ENCODE results near the gene HHAT. TPM values are rescaled to one million over a fixed set of nuclear protein-coding genes. Genes with fewer than 3 reads are reported as not detected.
A peak's percentile ranks its signal among the peaks of the same experiment; 100 is the strongest.

Gene HHAT
- total RNA-seq, 1 donor, result 15.1 TPM

DNA sequence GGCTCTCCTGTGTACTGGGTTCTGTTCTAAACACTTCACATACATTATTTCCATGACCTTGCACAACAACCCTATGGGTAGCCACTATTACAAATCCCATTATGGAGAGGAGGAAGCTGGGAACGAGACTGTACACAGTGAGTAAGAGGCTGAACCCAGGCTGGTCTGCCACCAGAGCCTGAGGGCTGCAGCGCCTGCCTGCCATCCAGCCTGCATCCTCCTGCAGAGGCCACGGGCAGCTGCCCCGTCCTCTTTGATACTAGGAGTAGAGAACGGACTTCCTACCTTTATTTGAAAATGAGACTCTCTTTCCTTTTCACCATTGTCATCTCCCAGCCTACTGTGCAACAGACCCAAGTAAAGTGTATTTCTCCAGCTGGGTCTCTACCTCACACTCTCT, 370.0 kb downstream of the HHAT start:
- no peak for DNase-seq (ENCODE audit: low read depth in 2 of 3, low spot score in 2 of 3)

GRCh38 chr1:210700083-210700482, 371.4 kb downstream of the HHAT start:
- DNase-seq (ENCODE audit: low read depth in 2 of 3, low spot score in 2 of 3), result no peak

DNA sequence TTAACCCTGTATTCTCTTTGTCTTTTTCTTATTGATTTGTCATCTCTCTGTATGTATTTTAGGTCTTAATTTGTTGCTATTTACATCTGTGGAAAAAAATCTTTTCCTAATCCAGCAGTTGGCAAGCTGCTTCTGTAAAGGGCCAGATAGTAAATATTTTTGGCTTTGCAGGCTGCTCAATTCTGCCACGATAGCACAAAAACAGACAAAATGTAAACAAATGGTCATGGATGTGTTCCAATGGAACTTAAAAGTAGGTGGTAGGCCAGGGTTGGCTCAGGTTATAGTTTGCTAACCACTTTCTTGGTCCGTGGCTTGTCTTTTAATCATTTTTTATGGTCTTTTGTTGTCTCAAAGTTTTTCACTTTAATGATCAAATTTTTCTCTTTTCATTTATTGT, 371.8 kb downstream of the HHAT start:
- no peak for DNase-seq (ENCODE audit: low read depth in 2 of 3, low spot score in 2 of 3)

GRCh38 chr1:210702506-210702905, 373.8 kb downstream of the HHAT start:
- no peak for DNase-seq (ENCODE audit: low read depth in 2 of 3, low spot score in 2 of 3)

DNA sequence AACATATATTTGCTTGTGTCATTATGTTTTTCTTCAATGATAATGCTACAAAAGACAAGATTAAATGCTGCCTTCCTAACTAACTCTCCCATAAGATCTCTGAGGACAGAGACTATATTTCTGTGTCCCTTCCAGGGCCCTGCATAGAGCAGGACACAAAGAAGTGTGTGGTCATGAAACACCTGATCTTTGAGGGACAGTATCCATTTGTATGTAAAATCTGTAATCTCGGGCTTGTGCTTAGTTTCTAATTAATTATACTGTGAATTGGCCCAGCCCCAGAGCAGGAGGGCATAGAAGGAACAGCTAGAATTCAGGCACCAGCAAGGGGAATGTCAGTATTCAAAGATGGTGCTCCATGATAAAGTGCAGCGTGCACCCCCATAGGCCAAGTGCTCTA, 374.9 kb downstream of the HHAT start:
- DNase-seq (ENCODE audit: low read depth in 2 of 3, low spot score in 2 of 3), result no peak

DNA sequence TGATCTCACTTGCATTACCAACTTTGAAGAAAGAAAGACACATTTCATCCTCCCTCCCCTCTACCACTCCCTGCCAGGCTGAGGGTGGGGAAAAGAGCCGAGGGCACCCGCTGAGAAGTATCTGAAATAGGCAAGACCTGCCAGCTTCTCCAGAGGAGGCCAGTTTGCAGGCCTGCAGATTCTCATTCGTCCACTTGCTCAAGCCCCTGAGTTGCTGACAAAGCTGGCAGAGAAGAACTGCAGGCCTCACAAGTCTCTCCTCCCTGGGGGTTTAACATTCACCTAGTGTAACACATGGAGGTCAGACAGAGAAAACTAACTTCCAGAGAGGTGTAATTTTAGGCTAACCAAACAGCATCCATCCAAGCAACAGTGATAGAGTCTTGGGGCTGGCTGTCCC, 376.4 kb downstream of the HHAT start:
- no peak for DNase-seq (ENCODE audit: low read depth in 2 of 3, low spot score in 2 of 3)

- no peak for DNase-seq (ENCODE audit: low read depth in 2 of 3, low spot score in 2 of 3)
These were observed 377.5 kb downstream of the HHAT start for GRCh38 chr1:210706246-210706645.

DNA sequence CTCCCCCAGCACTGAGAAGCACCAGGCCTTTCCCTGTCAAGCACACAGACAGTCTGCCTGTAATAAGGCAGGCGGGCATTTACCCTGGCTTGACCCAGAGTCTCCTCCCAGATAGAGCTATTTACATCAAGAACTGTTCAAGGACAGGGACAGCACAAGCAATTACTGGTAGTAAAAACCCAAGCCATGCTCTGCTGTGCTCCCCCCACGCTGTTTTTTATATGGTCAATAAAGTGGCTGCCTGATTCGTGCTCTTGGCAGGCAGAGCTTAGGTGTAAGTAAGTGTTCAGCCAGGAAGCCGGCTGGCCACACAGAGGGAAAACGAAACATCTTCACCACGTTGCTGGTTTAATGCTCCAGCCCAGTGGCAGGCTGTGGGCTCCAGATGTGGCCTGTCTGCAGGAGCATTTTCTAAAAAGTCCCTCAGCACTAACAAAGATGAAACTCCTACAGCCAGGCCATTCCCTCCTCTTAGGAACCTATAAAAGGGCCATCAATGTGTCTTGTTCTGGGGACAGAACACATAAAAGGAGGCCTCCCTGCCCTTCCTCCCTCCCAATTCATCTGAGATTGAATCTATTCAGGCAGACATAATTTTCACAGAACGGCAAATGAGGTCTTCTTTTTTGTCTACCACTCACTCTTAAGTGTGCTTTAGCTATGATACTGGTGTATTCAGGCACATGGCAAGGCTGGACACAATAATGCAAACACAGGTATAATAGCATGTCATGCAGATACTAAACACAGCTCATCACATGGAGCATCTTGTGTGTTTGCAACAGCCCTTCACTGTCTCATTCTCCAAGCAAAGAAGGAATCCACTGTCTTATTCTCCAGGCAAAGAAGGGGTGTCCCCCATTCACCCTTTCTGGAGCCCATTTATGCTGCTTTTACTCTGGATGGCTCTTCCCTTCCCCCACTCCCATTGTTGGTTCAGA, 378.9 kb downstream of the HHAT start:
- DNase-seq (ENCODE audit: low read depth in 2 of 3, low spot score in 2 of 3), result no peak

DNA sequence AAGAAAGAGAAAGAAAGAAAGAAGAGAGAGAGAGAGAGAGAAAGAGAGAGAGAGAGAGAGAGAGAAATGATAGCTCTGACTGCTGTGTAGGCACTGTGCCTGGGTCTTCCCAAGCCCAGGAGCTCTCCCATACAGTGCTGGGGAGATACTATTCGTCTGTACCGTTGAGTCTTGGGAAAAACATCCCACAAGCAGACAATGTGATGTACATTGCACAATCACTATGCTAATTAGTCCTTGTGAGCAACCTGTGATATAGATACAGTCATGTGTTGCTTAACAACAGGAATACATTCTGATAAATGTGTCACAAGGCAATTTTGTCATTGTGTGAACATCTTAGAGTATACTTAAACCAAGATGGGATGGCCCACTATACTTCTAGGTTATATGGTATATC, 381.0 kb downstream of the HHAT start:
- no peak for DNase-seq (ENCODE audit: low read depth in 2 of 3, low spot score in 2 of 3)

DNA sequence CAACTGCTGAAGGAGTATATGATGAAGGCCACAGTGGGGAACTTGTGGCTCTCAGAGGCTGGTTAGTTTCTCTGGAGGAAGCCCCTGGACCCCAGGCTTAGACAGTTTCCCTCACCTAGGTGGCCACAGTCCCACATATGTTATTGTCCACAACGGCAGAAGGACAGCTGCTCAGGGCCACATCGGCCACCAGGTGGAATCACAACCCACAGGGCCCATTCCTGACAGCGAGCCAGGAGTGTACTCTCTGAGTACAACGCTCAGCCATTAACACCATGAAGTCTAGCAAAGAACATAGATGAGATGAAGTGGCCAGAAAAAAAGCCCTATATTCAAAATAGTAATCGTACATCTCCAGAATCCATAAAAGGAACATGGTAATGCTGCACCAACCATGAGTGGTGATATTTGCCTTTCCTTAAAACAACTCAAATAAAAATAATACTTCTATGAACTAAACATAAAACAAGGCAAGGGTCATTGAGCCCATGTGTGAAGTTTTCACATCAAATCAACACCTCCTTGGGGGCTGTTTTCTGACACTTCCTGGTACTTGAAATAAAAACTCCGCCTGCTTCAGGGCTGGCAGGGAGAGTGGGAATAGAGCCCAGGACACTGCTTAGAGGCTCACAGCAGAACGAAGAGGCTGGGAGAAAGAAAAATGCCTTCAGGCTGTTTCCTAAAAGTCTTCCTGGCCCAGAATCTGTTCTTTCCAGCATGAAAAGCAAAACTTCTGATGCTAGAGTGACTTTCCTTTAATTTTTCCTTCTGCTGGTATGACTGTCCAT, 383.3 kb downstream of the HHAT start:
- DNase-seq (ENCODE audit: low read depth in 2 of 3, low spot score in 2 of 3), result no peak

GRCh38 chr1:210715072-210715471, 386.4 kb downstream of the HHAT start:
- DNase-seq (ENCODE audit: low read depth in 2 of 3, low spot score in 2 of 3), result no peak

- DNase-seq (ENCODE audit: low read depth in 2 of 3, low spot score in 2 of 3), result no peak
These were observed 393.8 kb downstream of the HHAT start for GRCh38 chr1:210722410-210723081.

GRCh38 chr1:210723646-210724045, 394.9 kb downstream of the HHAT start:
- DNase-seq (ENCODE audit: low read depth in 2 of 3, low spot score in 2 of 3), result no peak

GRCh38 chr1:210724768-210725167, 396.1 kb downstream of the HHAT start:
- DNase-seq (ENCODE audit: low read depth in 2 of 3, low spot score in 2 of 3), result no peak

Small RNA genes within 50 kb of the gene (small RNA-seq; reads per million reads assigned to genes)
- gene RNU5A-8P, result 24.3 reads per million, percentile 95 among the genes with 10 or more reads in this experiment

Other genes starting within 250 kb of the HHAT start
- not detected for gene SERTAD4, start 96.1 kb upstream of the HHAT start, total RNA-seq